Spleen (tissue), 11 donors: ENCODE measurements around the gene BTBD7. TPM values are rescaled to one million over a fixed set of nuclear protein-coding genes. Genes with fewer than 3 reads are reported as not detected.

ENCODE experiments used
- DNase-seq: peaks from one replicate; pipeline ENCODE4 v3.0.0-alpha.2; 2020
- H3K27ac ChIP-seq, 8 donors: fragments of 200-600 bp; sonication (generic) in 7 of 8; 1 replicate in 4 of 8; 2 replicates in 4 of 8; pipeline versions ENCODE4 v1.5.0 to v1.8.0; 2016 to 2021; ENCODE audit warnings: inconsistent platforms in 4 of 8, mild to moderate bottlenecking in 4 of 8, moderate library complexity in 1 of 8
- H3K27me3 ChIP-seq, 7 donors: fragments of 200-600 bp; sonication (generic) in 6 of 7; replicated peaks in 1 of 7; 1 replicate in 4 of 7; 2 replicates in 3 of 7; pipeline versions ENCODE4 v1.5.0 to v1.8.0; 2016 to 2021; ENCODE audit warnings: inconsistent platforms in 3 of 7, mild to moderate bottlenecking in 1 of 7
- H3K36me3 ChIP-seq, 6 donors: fragments of 200-600 bp; sonication (generic) in 5 of 6; 1 replicate in 4 of 6; 2 replicates in 2 of 6; pipeline versions ENCODE4 v1.5.0 to v1.8.0; 2016 to 2021; ENCODE audit warnings: inconsistent platforms in 2 of 6
- H3K4me1 ChIP-seq, 6 donors: fragments of 200-600 bp; sonication (generic) in 5 of 6; 1 replicate in 3 of 6; 2 replicates in 3 of 6; pipeline versions ENCODE4 v1.5.0 to v1.8.0; 2016 to 2021; ENCODE audit warnings: inconsistent platforms in 3 of 6
- H3K4me3 ChIP-seq, 8 donors: fragments of 200-600 bp; sonication (generic) in 7 of 8; 1 replicate in 4 of 8; 2 replicates in 4 of 8; pipeline versions ENCODE4 v1.5.0 to v1.8.0; 2016 to 2021; ENCODE audit warnings: inconsistent platforms in 4 of 8, mild to moderate bottlenecking in 4 of 8, moderate library complexity in 2 of 8
- H3K9me3 ChIP-seq, 8 donors: fragments of 200-600 bp; sonication (generic) in 7 of 8; 1 replicate in 4 of 8; 2 replicates in 4 of 8; pipeline versions ENCODE4 v1.5.0 to v1.8.0; 2016 to 2021; ENCODE audit warnings: inconsistent platforms in 4 of 8
- CTCF ChIP-seq, 11 experiments: fragments of 200-600 bp in 7 of 11; fragments of 450-650 bp in 4 of 11; sonication (generic) in 4 of 11; IDR thresholded peaks in 8 of 11; conservative IDR thresholded peaks in 3 of 11; 1 replicate in 7 of 11; 2 replicates in 4 of 11; pipeline versions ENCODE4 v1.4.0 to v1.8.0; 2016 to 2021; ENCODE audit warnings: antibody characterized with exemption in 11 of 11, inconsistent platforms in 4 of 11, mild to moderate bottlenecking in 1 of 11
- POLR2A ChIP-seq, 3 donors: fragments of 450-650 bp; IDR thresholded peaks; one replicate each; pipeline ENCODE4 v1.5.1; 2017; ENCODE audit warnings: antibody characterized with exemption in 3 of 3, mild to moderate bottlenecking in 1 of 3
- POLR2AphosphoS5 ChIP-seq, 3 donors: sonication (generic); formaldehyde crosslinking; IDR thresholded peaks; one replicate each; pipeline ENCODE4 v1.5.1; 2017; ENCODE audit warnings: antibody characterized with exemption in 3 of 3
- WGBS, 5 donors: extraction: QIAGEN DNeasy Blood & Tissue Kit in 3 of 5; methylation state at CpG; one replicate each; pipeline versions ENCODE4 v1.1.5 to v1.1.7; 2013 to 2018; 5-methylcytosine and 5-hydroxymethylcytosine counted together
- intact Hi-C: fragments of 100-400 bp; cut with DNase I; formaldehyde crosslinking; loops from one replicate; pipeline ENCODE4 v1.15.0; 2023; ENCODE audit warnings: low total_unique reads
- polyA plus RNA-seq, 3 donors: library from polyadenylated mRNA; stranded (reverse); fragments of 200-250 nt; gene quantifications; one replicate each; pipeline ENCODE4 v1.2.1, GENCODE V29; 2013
- total RNA-seq, 7 donors: library from RNA; depleted of rRNA in 3 of 7; stranded (reverse); fragments of >200 nt in 3 of 7; fragmentation: NEBNext Ultra II Directional in 4 of 7; extraction: Animal tissue kit (Norgen Biotek cat#: 25700) in 4 of 7; gene quantifications; one replicate each; pipeline versions ENCODE4 v1.1.0 to v1.2.1, GENCODE V29; 2016 to 2021
- donor health status: healthy with polysubstance abuse.
- donor health status: DM: no; HTN: no; CAD: no; lungs with moderate emphysema.
- donor health status: DM: no; HTN: no; CAD: no.
- donor health status: Bipolar disorder and iron deficiency.
- donor health status: healthy.
- donor health status: DM: no; HTN: no; CAD: no.
- donor health status: DM: yes; HTN: yes; CAD: no.

BTBD7 gene
- total and polyA plus RNA-seq, 10 donors: 5.0 to 48.4 (median 29.5) TPM

- no peaks in the 10 kb centered on the region for H3K9me3 ChIP-seq
- peaks cover 0 to 7% (median 0%) of the 10 kb centered on the region in 7 donors for H3K27me3 ChIP-seq
- no peak overlapping the region for H3K27ac ChIP-seq
- 31 to 59% (median 42%) methylated on average over 39 of the region's 39 CpGs for WGBS, 5 donors
- peaks cover 0 to 39% (median 26%) of the 10 kb centered on the region in 6 donors for H3K36me3 ChIP-seq
- TF ChIP-seq CTCF (IDR thresholded peaks at IDR 0.05 in 8 of 11, conservative IDR thresholded peaks at IDR 0.05 in 3 of 11): no peak
- TF ChIP-seq POLR2A (IDR thresholded peaks at IDR 0.05): no peak
- TF ChIP-seq POLR2AphosphoS5 (IDR thresholded peaks at IDR 0.05): no peak
- no peak for DNase-seq
- H3K4me1 ChIP-seq: peaks cover 0 to 19% (median 0%) of the 10 kb centered on the region in 6 donors
- H3K4me3 ChIP-seq: peak overlapping the region in 6 of 8 donors; percentile 0 to 62 (median 23)
- intact Hi-C loops: loop anchor here (10.0 kb wide), 1 partner anchor 313 kb away; no protein-coding TSS in a partner anchor
These were observed 101.5 kb downstream of the BTBD7 start for GRCh38 chr14:93231129-93231979.

- WGBS, 5 donors: 93 to 96% (median 94%) methylated on average over 16 of the region's 16 CpGs
- intact Hi-C loops: loop anchor here (10.0 kb wide), 1 partner anchor 314 kb away; no protein-coding TSS in a partner anchor
- Histone ChIP-seq H3K36me3 (peaks cover 0 to 47% (median 34%) of the 10 kb centered on the region in 6 donors), H3K4me1 (peaks cover 0 to 19% (median 0%) of the 10 kb centered on the region in 6 donors), H3K27ac (no peak overlapping the region), H3K4me3 (no peak overlapping the region), H3K27me3 (peaks cover 0 to 7% (median 0%) of the 10 kb centered on the region in 7 donors), H3K9me3 (no peaks in the 10 kb centered on the region)
- no peak for DNase-seq
- no peak for TF ChIP-seq CTCF (IDR thresholded peaks at IDR 0.05 in 8 of 11, conservative IDR thresholded peaks at IDR 0.05 in 3 of 11)
- TF ChIP-seq POLR2A (IDR thresholded peaks at IDR 0.05): no peak
These were observed 102.3 kb downstream of the BTBD7 start for GRCh38 chr14:93230539-93230938.

- peaks cover 0 to 67% (median 52%) of the 10 kb centered on the region in 6 donors for H3K36me3 ChIP-seq
- 92 to 98% (median 95%) methylated on average over 8 of the region's 8 CpGs for WGBS, 5 donors
These were observed 104.3 kb downstream of the BTBD7 start for GRCh38 chr14:93228550-93228949.

More at GRCh38 chr14:93228550-93228949, 104.3 kb downstream of the BTBD7 start:
- Histone ChIP-seq H3K4me3 (no peak overlapping the region), H3K9me3 (no peaks in the 10 kb centered on the region), H3K27me3 (peaks cover 0 to 7% (median 0%) of the 10 kb centered on the region in 7 donors), H3K27ac (no peak overlapping the region), H3K4me1 (peaks cover 0 to 19% (median 0%) of the 10 kb centered on the region in 6 donors)
- TF ChIP-seq CTCF (IDR thresholded peaks at IDR 0.05 in 8 of 11, conservative IDR thresholded peaks at IDR 0.05 in 3 of 11) (no peak), POLR2AphosphoS5 (IDR thresholded peaks at IDR 0.05) (no peak), POLR2A (IDR thresholded peaks at IDR 0.05) (no peak)
- no peak for DNase-seq
- intact Hi-C loops: no loop called here
